Stimulated activated naive CD8-positive, alpha-beta T cell treated with anti-CD3 and anti-CD28 coated beads, Interleukin-15, amount 100 ng/mL, for 72 hours (primary cell): ENCODE results near the gene NAV2.
"Not testable (repeated sequence)": the region's sequence is repeated elsewhere in the genome, so short reads cannot be mapped to it uniquely, and the experiment has no call there.

Experiments used
- ATAC-seq: fragments of 150-1000 bp; cut with Tn5 transposase; 2 replicates; pipeline ENCODE4 v1.10.0; 2021; ENCODE audit warnings: mild to moderate bottlenecking, moderate library complexity
- DNase-seq, 2 donors: peaks; one replicate each; pipeline ENCODE4 v3.0.0; 2021 to 2022
- H3K27ac Mint-ChIP-seq, 2 donors: one replicate each; pipeline ENCODE4 v1.8.0; 2022; ENCODE audit warnings: mild to moderate bottlenecking in 2 of 2, mixed read lengths in 2 of 2, moderate library complexity in 2 of 2
- H3K27me3 Mint-ChIP-seq: one replicate; pipeline ENCODE4 v1.8.0; 2022; ENCODE audit warnings: mixed read lengths
- H3K4me1 Mint-ChIP-seq: one replicate; pipeline ENCODE4 v1.8.0; 2022; ENCODE audit warnings: mild to moderate bottlenecking, mixed read lengths
- H3K4me3 Mint-ChIP-seq, 2 donors: one replicate each; pipeline ENCODE4 v1.8.0; 2022; ENCODE audit warnings: mild to moderate bottlenecking in 2 of 2, mixed read lengths in 2 of 2, moderate library complexity in 1 of 2
- H3K9me3 Mint-ChIP-seq, 2 donors: one replicate each; pipeline ENCODE4 v1.8.0; 2022; ENCODE audit warnings: mixed read lengths in 2 of 2

NAV2 gene

DNA sequence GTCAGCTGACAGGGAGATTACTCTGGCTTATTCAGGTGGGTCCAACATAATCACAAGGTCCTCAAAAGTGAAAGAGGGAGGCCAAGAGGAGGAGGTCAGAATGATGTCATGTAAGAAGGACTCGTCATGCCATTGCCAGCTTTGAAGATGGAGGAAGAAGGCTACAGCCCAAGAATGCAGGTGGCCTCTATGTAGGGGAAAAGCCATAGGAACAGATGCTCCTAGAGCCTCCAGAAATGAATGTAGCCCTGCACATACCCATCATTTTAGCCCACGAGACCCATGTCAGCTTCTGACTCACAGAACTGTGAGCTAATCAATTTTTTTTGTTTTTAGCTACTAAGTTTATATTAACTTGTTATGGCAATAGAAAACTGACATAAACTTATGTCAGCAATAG is 276.6 kb downstream of the NAV2 start:
- ATAC-seq (no peak), DNase-seq (no peak)
- Mint-ChIP-seq H3K4me1 (no peaks in the 10 kb centered on the region), H3K9me3 (no peaks in the 10 kb centered on the region), H3K27me3 (peaks cover 24% of the 10 kb centered on the region), H3K4me3 (no peak overlapping the region), H3K27ac (no peak overlapping the region)

DNA sequence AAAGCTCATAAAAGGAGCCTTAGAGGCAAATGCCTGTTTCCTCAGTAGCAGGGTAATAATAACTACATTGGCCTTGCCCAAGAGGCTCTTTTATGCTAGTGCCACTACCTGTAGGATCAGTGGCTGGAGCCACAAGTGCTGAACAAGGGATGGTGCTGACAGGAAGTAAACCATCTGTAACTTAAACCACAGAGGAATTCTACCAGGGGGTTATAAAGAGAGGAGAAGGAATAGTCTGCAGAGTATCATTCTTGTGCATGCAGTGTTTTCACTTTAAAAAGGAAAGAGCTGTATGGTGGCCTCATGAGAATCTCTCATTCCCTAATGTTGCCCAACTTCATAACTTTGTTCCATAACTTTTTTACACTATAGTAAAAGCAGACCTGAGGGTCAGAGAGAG is 279.5 kb downstream of the NAV2 start:
- ATAC-seq: no peak
- H3K27ac Mint-ChIP-seq: no peak overlapping the region
- no peaks in the 10 kb centered on the region for H3K9me3 Mint-ChIP-seq
- H3K27me3 Mint-ChIP-seq: peaks cover 26% of the 10 kb centered on the region
- no peak overlapping the region for H3K4me3 Mint-ChIP-seq
- no peaks in the 10 kb centered on the region for H3K4me1 Mint-ChIP-seq
- DNase-seq: no peak

DNA sequence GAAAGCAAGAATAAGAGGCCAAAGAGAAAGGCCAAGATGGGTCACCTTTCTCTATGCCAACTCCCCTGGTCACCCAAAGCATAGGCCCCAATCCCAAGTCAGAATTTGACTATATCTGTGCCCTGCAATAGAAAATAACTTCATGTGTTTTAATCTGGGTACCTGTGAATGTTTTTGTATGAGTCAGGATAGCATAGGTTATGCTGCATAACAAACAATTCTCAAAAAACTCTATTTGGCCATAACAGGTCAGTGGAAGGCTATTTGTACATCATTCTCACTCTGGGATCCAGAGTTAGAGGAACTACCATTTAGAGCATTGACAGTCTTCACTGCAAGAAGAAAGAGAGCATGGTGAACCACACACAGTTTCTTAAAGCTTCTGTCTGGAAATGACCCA is 280.4 kb downstream of the NAV2 start:
- H3K4me3 Mint-ChIP-seq: no peak overlapping the region
- H3K27me3 Mint-ChIP-seq: peaks cover 24% of the 10 kb centered on the region
- no peak overlapping the region for H3K27ac Mint-ChIP-seq
- no peaks in the 10 kb centered on the region for H3K4me1 Mint-ChIP-seq
- DNase-seq (no peak), ATAC-seq (no peak)
- H3K9me3 Mint-ChIP-seq: no peaks in the 10 kb centered on the region

DNA sequence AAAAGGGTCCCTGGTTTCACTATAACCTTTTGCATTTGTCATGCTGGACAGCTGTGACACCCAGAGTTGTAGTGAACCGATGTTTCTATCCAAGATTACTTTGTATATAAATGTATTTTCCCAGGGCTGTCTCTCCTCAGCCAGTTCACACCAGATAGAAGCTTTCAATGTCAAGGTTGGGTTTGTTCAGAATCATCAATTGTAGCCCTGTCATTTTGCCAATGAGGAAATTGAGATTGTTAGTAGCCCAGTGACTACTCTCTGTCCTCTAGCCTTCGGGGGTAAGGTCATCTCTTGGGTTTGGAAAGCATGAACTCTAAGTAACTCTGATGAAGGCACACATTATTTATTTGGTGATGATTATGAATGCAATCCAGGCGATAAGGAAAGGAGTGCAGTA is 282.0 kb downstream of the NAV2 start:
- no peak for ATAC-seq
- Mint-ChIP-seq H3K4me1 (no peaks in the 10 kb centered on the region), H3K27me3 (peaks cover 22% of the 10 kb centered on the region), H3K4me3 (no peak overlapping the region), H3K27ac (no peak overlapping the region), H3K9me3 (no peaks in the 10 kb centered on the region)
- no peak for DNase-seq

DNA sequence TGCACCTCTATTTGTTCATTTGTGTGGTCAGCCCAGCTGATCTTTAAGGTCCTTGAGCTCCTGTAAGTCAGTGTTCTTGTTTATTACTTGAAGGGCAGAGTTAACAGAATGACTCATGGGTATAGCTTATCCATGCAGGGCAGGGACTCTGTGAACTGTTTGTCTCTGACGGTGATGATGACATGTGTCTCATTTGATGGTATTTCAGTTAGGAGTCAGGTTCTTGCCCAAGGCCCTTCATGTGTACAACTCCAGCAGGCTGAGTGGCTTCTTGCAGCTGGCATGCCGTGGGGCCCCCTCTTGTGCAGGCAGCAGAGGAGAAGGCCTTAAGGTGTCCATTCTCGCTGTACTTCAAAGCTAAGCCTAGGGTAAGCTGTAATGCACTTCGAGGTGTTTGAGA is 282.5 kb downstream of the NAV2 start:
- no peak for DNase-seq
- H3K27me3 Mint-ChIP-seq: peaks cover 22% of the 10 kb centered on the region
- H3K9me3 Mint-ChIP-seq: no peaks in the 10 kb centered on the region
- no peak overlapping the region for H3K27ac Mint-ChIP-seq
- no peak for ATAC-seq
- H3K4me1 Mint-ChIP-seq: no peaks in the 10 kb centered on the region
- no peak overlapping the region for H3K4me3 Mint-ChIP-seq

DNA sequence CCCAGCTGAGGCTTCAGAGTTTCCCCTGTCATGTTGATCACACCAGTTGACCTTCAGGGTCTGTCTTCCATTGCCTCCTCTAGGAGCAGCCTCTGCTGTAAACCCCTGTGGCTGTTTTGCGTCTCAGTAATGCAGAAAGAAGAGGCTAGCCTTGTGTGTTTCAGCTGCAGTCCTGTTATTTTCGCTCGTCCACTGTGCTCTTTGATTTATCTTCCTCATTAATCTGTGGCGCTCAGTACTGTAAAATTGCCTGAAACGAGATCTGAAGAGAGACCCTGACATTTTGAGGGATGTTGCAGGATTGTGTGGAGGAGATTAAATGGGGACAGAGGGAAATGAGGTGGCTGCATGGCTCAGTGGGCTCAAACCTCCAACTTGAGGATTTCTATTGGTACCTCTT is 283.9 kb downstream of the NAV2 start:
- Mint-ChIP-seq H3K27ac (no peak overlapping the region), H3K4me1 (no peaks in the 10 kb centered on the region), H3K4me3 (no peak overlapping the region), H3K9me3 (no peaks in the 10 kb centered on the region), H3K27me3 (peaks cover 22% of the 10 kb centered on the region)
- DNase-seq (no peak), ATAC-seq (no peak)

DNA sequence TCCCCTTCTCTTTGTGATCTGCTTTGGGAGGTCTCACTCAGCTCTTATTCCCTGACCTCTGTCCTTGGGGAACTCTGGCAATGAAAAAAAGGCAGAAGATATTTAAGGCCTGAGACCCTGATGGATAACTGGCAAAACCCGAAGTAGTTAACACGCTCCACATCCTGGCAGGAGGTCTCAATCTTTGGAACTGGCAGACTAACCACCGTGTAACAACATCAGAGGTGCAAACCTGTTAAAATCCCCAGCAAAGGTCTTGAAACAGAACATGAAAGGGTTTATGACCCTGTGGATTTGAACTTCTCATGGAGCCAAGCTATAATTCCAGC is 287.3 kb downstream of the NAV2 start:
- peaks cover 23% of the 10 kb centered on the region for H3K27me3 Mint-ChIP-seq
- ATAC-seq (no peak), DNase-seq (no peak)
- no peaks in the 10 kb centered on the region for H3K4me1 Mint-ChIP-seq
- H3K4me3 Mint-ChIP-seq: no peak overlapping the region
- no peaks in the 10 kb centered on the region for H3K9me3 Mint-ChIP-seq
- H3K27ac Mint-ChIP-seq: peak overlapping the region in 1 of 2 donors; percentile 57

DNA sequence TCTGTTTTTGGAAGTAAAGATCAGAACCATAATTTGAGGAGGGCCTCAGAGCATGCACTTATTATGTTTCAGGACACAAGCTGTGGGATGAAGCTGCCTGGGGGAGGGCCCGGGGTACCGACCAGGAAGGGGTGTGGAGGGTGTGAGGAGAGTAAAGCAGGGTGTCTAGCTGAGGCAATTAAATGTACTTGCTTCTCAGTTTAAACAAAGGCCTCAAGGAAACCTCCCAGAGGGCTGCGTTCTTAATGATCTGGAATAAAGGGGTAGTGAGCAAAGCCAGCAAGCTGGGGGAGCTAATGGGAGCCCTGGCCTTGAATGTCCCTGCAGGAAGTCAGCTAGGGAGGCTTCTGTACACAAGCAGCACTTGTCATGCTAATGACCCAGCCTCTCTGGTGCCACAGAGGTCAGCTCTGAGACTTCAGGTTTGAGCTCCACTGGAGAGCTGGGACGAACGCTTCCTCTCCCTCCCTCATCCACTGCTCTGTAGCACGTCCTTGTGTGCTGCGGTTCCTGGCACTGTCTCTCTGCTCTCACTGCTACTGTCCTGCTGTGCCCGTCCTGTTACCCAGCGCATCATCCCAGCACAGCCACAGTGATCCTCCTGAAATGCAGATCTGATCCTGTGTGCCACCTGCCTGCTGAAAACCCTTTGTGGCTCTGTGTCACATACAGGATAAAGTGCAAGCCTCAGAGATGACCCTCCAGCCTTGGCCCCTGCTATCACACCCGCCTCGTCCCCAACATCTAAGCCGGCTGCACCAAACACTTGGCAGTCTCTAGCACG is 287.9 kb downstream of the NAV2 start:
- Mint-ChIP-seq H3K9me3 (no peaks in the 10 kb centered on the region), H3K4me1 (no peaks in the 10 kb centered on the region), H3K27me3 (peaks cover 18% of the 10 kb centered on the region), H3K4me3 (no peak overlapping the region), H3K27ac (peak overlapping the region in 1 of 2 donors; percentile 57)
- DNase-seq (no peak), ATAC-seq (no peak)

DNA sequence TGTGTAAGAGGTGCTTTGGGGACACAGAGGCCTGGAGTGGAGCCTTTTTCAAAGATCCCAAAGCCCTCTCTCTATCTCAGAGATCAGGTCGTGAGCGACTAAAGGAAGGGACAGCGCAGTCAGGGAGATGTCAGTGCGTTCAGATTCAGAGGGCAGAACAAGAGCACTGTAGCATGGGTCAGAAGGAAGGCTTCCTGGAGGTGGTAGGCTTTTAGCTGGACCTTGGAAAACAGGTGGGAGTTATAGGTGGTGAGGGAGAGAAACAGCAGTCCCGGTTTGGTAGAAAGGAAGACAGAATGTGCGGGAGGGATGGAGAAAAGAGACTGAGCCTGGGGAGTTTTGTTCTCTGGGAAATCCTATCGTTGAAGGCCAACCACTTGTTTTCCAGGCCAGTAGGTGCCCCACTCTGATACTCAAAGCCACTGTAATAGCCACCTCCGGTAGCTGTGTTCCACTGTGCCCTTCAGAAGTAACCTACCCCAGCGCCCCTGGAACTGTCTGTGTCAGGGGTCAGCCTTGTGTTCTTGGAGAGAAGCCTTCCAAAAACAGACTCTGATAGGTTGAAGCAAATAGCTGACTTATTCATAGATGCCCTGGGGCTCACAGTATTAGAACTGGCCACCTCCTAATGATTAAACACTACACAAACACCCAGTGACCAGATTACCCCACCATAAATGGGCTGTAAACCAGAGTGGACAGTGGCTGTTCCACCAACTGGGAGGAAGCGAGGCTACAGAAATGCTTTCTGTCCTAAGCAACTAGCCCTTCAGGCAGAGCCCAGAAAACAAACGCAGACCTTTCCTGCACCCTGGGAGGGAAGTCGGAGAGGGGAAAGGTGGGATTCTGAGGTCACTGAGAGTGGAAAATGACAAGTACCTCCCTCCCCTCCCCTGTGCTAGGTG is 289.9 kb downstream of the NAV2 start:
- ATAC-seq: no peak
- no peak for DNase-seq
- Mint-ChIP-seq H3K4me1 (no peaks in the 10 kb centered on the region), H3K27ac (peak overlapping the region in 1 of 2 donors; percentile 75), H3K27me3 (peaks cover 18% of the 10 kb centered on the region), H3K9me3 (no peaks in the 10 kb centered on the region), H3K4me3 (no peak overlapping the region)

DNA sequence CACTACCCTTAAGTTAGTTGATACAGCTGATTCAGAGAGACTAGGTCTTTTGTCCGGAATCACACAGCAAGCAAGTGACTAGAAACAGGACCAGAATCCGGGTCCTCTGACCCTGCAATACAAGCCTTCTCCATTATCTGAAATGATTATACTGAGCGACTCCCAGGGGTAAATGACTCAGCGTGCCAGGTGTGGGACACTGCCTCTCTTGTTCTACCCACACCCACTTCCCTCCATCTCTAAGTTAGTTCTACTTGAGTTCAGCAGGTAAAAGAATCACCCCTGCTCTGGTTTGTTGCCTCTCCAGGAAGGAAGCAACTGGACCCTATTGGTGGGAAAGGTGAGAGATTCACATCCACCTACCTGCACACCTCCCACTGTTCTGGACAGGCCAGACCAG is 290.7 kb downstream of the NAV2 start:
- Mint-ChIP-seq H3K9me3 (no peaks in the 10 kb centered on the region), H3K27me3 (peaks cover 12% of the 10 kb centered on the region), H3K27ac (no peak overlapping the region), H3K4me1 (no peaks in the 10 kb centered on the region), H3K4me3 (no peak overlapping the region)
- DNase-seq (no peak), ATAC-seq (no peak)

DNA sequence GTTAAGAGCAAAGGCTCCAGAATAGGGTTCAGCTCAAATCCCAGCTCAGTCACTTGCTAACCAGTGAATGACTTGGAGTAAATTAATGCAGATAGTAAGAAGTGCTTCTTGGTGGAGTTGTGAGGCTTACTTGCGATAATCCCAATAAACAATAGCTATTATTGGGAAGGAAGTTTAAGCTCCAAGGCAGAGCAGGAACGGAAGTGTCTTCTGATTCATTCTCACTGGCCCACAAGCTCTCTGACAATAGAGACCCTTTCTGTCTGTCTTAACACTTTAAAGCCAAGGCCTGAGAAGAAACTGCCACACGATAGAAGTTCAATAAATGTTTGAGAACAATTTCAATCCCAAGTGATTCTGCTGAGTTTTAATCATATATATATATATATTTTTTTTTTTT is 292.2 kb downstream of the NAV2 start:
- Mint-ChIP-seq H3K27me3 (peaks cover 7% of the 10 kb centered on the region), H3K9me3 (no peaks in the 10 kb centered on the region), H3K27ac (no peak overlapping the region), H3K4me1 (no peaks in the 10 kb centered on the region), H3K4me3 (no peak overlapping the region)
- no peak for ATAC-seq
- no peak for DNase-seq

DNA sequence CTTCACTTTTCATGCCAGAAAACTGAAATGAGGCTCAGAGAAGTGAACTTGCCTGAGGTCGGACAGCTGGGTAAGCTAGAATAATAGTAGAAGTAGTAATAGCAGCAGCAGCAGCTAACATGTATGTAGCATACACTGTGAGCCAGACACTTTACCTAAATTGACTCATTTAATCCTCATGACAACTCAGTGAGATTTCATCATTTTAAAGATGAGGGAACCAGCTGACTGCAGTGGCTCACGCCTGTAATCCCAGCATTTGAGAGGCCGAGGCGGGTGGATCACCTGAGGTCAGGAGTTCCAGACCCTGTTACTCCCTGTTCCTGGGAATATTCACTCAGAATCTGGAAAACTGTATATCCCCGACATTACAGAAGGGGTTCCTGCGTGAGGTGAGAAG is 293.1 kb downstream of the NAV2 start:
- no peak for DNase-seq

DNA sequence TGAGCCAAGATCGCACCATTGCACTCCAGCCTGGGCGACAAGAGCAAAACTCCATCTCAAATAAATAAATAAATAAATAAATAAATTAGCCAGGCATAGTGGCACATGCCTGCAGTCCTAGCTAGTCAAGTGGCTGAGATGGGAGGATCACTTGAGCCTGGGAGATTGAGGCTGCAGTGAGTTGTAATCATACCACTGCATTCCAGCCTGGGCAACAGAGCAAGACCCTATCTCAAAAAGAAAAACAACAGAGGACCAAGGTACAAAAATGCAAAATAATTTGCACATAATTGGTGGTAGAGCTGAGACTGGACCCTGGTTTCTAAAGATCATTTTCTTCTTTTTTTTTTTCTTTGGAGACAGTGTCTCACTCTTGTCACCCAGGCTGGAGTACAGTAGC is 294.0 kb downstream of the NAV2 start:
- not testable (repeated sequence) for ATAC-seq

More for the DNA sequence above, 293.1 kb downstream of the NAV2 start:
- Mint-ChIP-seq H3K9me3 (no peaks in the 10 kb centered on the region), H3K4me1 (no peaks in the 10 kb centered on the region), H3K4me3 (no peak overlapping the region), H3K27ac (no peak overlapping the region), H3K27me3 (peaks cover 7% of the 10 kb centered on the region)
- ATAC-seq: no peak

DNA sequence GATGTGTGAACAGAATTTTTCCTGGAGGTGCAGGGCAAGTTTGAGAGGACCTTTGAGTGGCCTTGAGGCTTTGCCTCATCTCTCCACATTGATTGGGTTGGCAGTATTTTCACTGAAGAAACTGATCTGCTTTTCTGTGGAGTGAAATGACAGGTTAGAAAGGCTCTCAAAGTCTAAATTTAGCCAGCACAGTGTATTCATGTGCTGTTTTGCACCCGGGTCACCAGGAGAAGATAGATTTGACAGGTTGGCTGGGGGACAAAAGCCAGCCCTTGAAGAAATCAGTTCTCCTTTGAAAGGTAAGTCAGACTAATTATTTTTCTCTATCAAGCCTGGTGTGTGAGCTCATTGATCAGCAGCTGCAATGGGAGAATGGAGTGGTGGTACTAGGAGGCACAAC is 294.7 kb downstream of the NAV2 start:
- Mint-ChIP-seq H3K4me3 (no peak overlapping the region), H3K9me3 (no peaks in the 10 kb centered on the region), H3K27me3 (peaks cover 7% of the 10 kb centered on the region), H3K27ac (no peak overlapping the region), H3K4me1 (no peaks in the 10 kb centered on the region)
- no peak for DNase-seq
- no peak for ATAC-seq

More for the DNA sequence above, 294.0 kb downstream of the NAV2 start:
- not testable (repeated sequence) for H3K27ac Mint-ChIP-seq, H3K27me3 Mint-ChIP-seq, H3K4me1 Mint-ChIP-seq, H3K9me3 Mint-ChIP-seq, H3K4me3 Mint-ChIP-seq, DNase-seq

DNA sequence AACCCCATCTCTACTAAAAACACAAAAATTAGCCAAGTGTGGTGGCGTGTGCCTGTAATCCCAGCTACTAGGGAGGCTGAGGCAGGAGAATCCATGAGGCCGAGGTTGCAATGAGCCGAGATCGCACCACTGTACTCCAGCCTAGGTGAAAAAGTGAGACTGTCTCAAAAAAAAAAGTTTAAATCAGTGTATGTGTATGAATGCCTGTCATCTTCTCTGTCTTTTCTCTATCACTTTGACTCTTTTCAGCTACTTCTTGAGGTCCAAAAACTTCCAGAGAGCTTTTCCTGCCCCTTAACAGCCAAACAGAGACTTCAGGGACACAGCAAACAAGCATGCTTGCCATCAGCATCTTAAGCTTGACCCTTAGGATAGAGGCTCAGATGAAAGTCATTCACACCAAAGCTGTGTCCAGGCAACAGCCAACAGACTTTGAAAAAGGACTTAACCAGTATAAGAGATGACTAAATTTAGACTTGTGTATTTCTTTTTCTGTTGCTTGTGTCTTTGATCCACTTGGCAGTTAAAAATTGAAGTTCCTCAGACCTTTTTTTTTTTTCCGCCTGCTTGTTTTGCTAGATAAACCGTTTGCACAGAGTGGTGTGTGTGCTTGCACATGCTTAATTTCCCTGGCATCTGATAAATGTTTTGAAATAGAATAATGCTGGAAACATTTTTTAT is 295.7 kb downstream of the NAV2 start:
- H3K27me3 Mint-ChIP-seq: peaks cover 8% of the 10 kb centered on the region
- H3K4me1 Mint-ChIP-seq: no peaks in the 10 kb centered on the region
- no peaks in the 10 kb centered on the region for H3K9me3 Mint-ChIP-seq
- DNase-seq (no peak), ATAC-seq (no peak)
- H3K27ac Mint-ChIP-seq: no peak overlapping the region
- H3K4me3 Mint-ChIP-seq: no peak overlapping the region
